Measurements from ENCODE around the gene RALGAPA2.
A peak's percentile ranks its signal among the peaks of the same experiment; 100 is the strongest.

RALGAPA2 gene

GRCh38 chr20:20571068-20571780, 141.2 kb downstream of the RALGAPA2 start:
- no peak for TF ChIP-seq REST (IDR thresholded peaks at IDR 0.05; ENCODE audit: insufficient replicate concordance, low read depth)
- no peak for TF ChIP-seq SPI1 (IDR thresholded peaks at IDR 0.05; ENCODE audit: borderline replicate concordance, low read depth)
- no peak for TF ChIP-seq CTCF (IDR thresholded peaks at IDR 0.05; ENCODE audit: insufficient read depth, low read length)
- TF ChIP-seq POLR2AphosphoS5 (IDR thresholded peaks at IDR 0.05; ENCODE audit: low read depth): no peak
- TF ChIP-seq GABPA (IDR thresholded peaks at IDR 0.05; ENCODE audit: low read depth): no peak
- DNase-seq (ENCODE audit: low read depth in 1 of 2, low spot score in 1 of 2): no peak
- Histone ChIP-seq H3K27me3 (ENCODE audit: insufficient read depth, poor library complexity, severe bottlenecking) (no peaks in the 10 kb centered on the region), H3K4me3 (replicated peaks; ENCODE audit: insufficient read depth, low read length) (no peak overlapping the region), H3K27ac (replicated peaks) (no peak overlapping the region)

- TF ChIP-seq SPI1 (IDR thresholded peaks at IDR 0.05; ENCODE audit: borderline replicate concordance, low read depth) (no peak), POLR2AphosphoS5 (IDR thresholded peaks at IDR 0.05; ENCODE audit: low read depth) (no peak), CTCF (IDR thresholded peaks at IDR 0.05; ENCODE audit: insufficient read depth, low read length) (peak; percentile 45)
- no peak for DNase-seq (ENCODE audit: low read depth in 1 of 2, low spot score in 1 of 2)
- H3K27me3 ChIP-seq (ENCODE audit: insufficient read depth, poor library complexity, severe bottlenecking): no peaks in the 10 kb centered on the region
Observed at GRCh38 chr20:20568604-20569205, 143.7 kb downstream of the RALGAPA2 start.

GRCh38 chr20:20567712-20568111, 144.7 kb downstream of the RALGAPA2 start:
- H3K27me3 ChIP-seq (ENCODE audit: insufficient read depth, poor library complexity, severe bottlenecking): no peaks in the 10 kb centered on the region
- no peak for TF ChIP-seq REST (IDR thresholded peaks at IDR 0.05; ENCODE audit: insufficient replicate concordance, low read depth)
- TF ChIP-seq SPI1 (IDR thresholded peaks at IDR 0.05; ENCODE audit: borderline replicate concordance, low read depth): no peak
- no peak for TF ChIP-seq POLR2AphosphoS5 (IDR thresholded peaks at IDR 0.05; ENCODE audit: low read depth)
- no peak for TF ChIP-seq GABPA (IDR thresholded peaks at IDR 0.05; ENCODE audit: low read depth)
- TF ChIP-seq CTCF (IDR thresholded peaks at IDR 0.05; ENCODE audit: insufficient read depth, low read length): no peak
- no peak for DNase-seq (ENCODE audit: low read depth in 1 of 2, low spot score in 1 of 2)
- no peak overlapping the region for H3K4me3 ChIP-seq (replicated peaks; ENCODE audit: insufficient read depth, low read length)
- H3K27ac ChIP-seq (replicated peaks): no peak overlapping the region

More at GRCh38 chr20:20568604-20569205, 143.7 kb downstream of the RALGAPA2 start:
- Histone ChIP-seq H3K27ac (replicated peaks) (no peak overlapping the region), H3K4me3 (replicated peaks; ENCODE audit: insufficient read depth, low read length) (no peak overlapping the region)

Data from HL-60 (cell line).